ENCODE results near the gene MAGI3.

The MAGI3 gene

DNA sequence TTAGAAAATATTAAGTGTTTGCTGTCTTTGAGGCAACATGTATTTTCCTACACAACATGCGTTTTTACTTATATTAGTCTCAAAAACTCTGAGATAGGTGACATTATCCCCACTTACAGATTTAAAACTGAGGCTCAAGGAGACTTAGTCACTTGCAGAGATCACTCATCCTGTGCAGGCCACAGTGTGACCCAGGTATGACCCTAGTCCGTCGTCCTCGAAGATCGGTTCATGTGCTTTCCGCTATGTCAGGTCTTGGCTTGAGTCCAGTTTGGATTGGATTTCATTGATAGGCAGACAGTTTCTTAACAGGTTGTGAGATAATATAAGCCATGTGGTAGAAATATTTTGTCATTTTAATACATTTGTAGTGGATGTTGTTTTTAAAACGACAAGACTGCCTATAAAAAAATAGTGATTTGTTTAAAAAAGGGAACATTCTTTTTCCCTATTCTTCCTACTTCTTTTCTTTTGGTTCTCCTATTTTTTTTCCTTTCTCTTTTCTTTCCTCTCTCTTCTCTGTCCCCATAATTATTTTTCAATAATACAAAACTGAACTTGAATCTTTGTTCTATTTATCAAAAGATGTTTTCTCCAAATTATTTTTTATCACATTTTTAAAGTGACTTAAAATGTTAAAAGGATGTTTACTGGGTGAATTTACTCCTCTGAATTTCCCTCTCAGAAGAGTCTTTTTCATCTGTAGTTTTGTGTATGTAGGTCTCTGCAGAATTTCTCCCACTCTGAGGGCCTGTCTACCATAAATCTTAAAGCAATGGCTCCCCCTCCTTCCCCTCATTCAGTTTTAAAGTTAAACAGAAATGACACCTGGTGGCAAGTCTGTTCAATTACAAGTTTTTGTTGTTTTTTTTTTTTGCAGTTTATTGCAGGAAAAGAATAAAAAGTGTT is 287.2 kb downstream of the MAGI3 start:
- ChIA-PET CTCF (interaction anchor here (0.6 to 1.8 kb wide), 7 partner anchors 11 to 962 kb away, joined by 3 to 11 read pairs (median 3); partner anchors contain the start of gene PPM1J), POLR2A (interaction anchor here (1.1 kb wide), 1 partner anchor 286 kb away, joined by 3 read pairs; no protein-coding TSS in a partner anchor)
- TF ChIP-seq GLIS1 (tag by site-specific recombination; IDR thresholded peaks at IDR 0.05): no peak
- no peak for TF ChIP-seq ZNF664 (tag by site-specific recombination; IDR thresholded peaks at IDR 0.05)
- TF ChIP-seq ZNF660 (tag by site-specific recombination; IDR thresholded peaks at IDR 0.05): peak; percentile 32; the same call in 1 of the 2 replicates
- peak; percentile 42 for TF ChIP-seq SETDB1 (IDR thresholded peaks at IDR 0.05; ENCODE audit: insufficient read length, low read length)
- peak; percentile 58 for TF ChIP-seq PRDM1 (tag by site-specific recombination; IDR thresholded peaks at IDR 0.05)
- 0 out of 2 replicates have a peak, but pooled peaks have one; percentile 7 for TF ChIP-seq ZXDB (tag by site-specific recombination; IDR thresholded peaks at IDR 0.05)
- no peak for TF ChIP-seq ZNF843 (tag by site-specific recombination; IDR thresholded peaks at IDR 0.05)
- TF ChIP-seq ZNF366 (tag by site-specific recombination; conservative IDR thresholded peaks at IDR 0.05): 0 out of 2 replicates have a peak, but pooled peaks have one; percentile 52
- 0 out of 2 replicates have a peak, but pooled peaks have one; percentile 8 for TF ChIP-seq KLF8 (tag by site-specific recombination; IDR thresholded peaks at IDR 0.05)
- peak; percentile 84 for TF ChIP-seq ZNF654 (tag by site-specific recombination; IDR thresholded peaks at IDR 0.05; ENCODE audit: low read depth)
- no peak for TF ChIP-seq ZSCAN23 (tag by site-specific recombination; IDR thresholded peaks at IDR 0.05)
- TF ChIP-seq SCRT2 (tag by site-specific recombination; IDR thresholded peaks at IDR 0.05): no peak
- TF ChIP-seq, protein P1, sequence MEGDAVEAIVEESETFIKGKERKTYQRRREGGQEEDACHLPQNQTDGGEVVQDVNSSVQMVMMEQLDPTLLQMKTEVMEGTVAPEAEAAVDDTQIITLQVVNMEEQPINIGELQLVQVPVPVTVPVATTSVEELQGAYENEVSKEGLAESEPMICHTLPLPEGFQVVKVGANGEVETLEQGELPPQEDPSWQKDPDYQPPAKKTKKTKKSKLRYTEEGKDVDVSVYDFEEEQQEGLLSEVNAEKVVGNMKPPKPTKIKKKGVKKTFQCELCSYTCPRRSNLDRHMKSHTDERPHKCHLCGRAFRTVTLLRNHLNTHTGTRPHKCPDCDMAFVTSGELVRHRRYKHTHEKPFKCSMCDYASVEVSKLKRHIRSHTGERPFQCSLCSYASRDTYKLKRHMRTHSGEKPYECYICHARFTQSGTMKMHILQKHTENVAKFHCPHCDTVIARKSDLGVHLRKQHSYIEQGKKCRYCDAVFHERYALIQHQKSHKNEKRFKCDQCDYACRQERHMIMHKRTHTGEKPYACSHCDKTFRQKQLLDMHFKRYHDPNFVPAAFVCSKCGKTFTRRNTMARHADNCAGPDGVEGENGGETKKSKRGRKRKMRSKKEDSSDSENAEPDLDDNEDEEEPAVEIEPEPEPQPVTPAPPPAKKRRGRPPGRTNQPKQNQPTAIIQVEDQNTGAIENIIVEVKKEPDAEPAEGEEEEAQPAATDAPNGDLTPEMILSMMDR (tag by site-specific recombination; IDR thresholded peaks at IDR 0.05): peak; percentile 48; the same call in 1 of the 2 replicates
- TF ChIP-seq, protein P2, sequence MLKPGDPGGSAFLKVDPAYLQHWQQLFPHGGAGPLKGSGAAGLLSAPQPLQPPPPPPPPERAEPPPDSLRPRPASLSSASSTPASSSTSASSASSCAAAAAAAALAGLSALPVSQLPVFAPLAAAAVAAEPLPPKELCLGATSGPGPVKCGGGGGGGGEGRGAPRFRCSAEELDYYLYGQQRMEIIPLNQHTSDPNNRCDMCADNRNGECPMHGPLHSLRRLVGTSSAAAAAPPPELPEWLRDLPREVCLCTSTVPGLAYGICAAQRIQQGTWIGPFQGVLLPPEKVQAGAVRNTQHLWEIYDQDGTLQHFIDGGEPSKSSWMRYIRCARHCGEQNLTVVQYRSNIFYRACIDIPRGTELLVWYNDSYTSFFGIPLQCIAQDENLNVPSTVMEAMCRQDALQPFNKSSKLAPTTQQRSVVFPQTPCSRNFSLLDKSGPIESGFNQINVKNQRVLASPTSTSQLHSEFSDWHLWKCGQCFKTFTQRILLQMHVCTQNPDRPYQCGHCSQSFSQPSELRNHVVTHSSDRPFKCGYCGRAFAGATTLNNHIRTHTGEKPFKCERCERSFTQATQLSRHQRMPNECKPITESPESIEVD (tag by site-specific recombination; IDR thresholded peaks at IDR 0.05): peak; percentile 72
- Histone ChIP-seq H3K27ac (ENCODE audit: extremely low read depth, low read depth, low read length) (no peak overlapping the region), H3K9me3 (ENCODE audit: control insufficient read depth, insufficient read depth, low read depth, low read length) (no peaks in the 10 kb centered on the region), H3K4me3 (ENCODE audit: low read depth, low read length) (no peak overlapping the region), H3K4me1 (ENCODE audit: control insufficient read depth, insufficient read depth, low read length) (peaks cover 2% of the 10 kb centered on the region; the same call in 1 of the 2 replicates), H3K36me3 (ENCODE audit: control insufficient read depth in 2 of 2, insufficient read depth in 1 of 2, low read length in 2 of 2) (peaks cover 0 to 13% of the 10 kb centered on the region in 2 experiments; a peak in 2 of 3 replicates)

DNA sequence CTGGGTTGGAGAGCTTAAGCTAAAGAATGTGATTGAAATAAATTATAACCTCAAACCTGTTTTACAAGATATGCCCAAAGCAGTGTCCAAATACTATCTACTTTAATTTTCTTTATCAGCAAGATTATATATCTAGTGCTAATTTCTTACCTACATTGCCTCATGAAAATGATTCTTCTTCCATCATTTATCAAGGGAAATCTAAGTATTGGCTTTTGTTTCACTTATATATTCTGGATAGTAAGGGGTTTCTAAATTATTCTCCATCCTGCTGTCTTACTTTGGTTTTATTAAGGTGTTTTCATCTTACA is 287.8 kb downstream of the MAGI3 start:
- no peaks in the 10 kb centered on the region for H3K9me3 ChIP-seq (ENCODE audit: control insufficient read depth, insufficient read depth, low read depth, low read length)
- H3K27ac ChIP-seq (ENCODE audit: extremely low read depth, low read depth, low read length): no peak overlapping the region
- no peak overlapping the region for H3K4me3 ChIP-seq (ENCODE audit: low read depth, low read length)
- H3K36me3 ChIP-seq (ENCODE audit: control insufficient read depth in 2 of 2, insufficient read depth in 1 of 2, low read length in 2 of 2): peaks cover 0 to 11% of the 10 kb centered on the region in 2 experiments; a peak in 2 of 3 replicates
- ChIA-PET CTCF (interaction anchor here (0.7 to 1.8 kb wide), 5 partner anchors 444 to 962 kb away, joined by 3 to 11 read pairs (median 4); partner anchors contain the start of gene PPM1J), POLR2A (interaction anchor here (1.1 kb wide), 1 partner anchor 286 kb away, joined by 3 read pairs; no protein-coding TSS in a partner anchor)
- peaks cover 2% of the 10 kb centered on the region; the same call in 1 of the 2 replicates for H3K4me1 ChIP-seq (ENCODE audit: control insufficient read depth, insufficient read depth, low read length)
- TF ChIP-seq, protein P3, sequence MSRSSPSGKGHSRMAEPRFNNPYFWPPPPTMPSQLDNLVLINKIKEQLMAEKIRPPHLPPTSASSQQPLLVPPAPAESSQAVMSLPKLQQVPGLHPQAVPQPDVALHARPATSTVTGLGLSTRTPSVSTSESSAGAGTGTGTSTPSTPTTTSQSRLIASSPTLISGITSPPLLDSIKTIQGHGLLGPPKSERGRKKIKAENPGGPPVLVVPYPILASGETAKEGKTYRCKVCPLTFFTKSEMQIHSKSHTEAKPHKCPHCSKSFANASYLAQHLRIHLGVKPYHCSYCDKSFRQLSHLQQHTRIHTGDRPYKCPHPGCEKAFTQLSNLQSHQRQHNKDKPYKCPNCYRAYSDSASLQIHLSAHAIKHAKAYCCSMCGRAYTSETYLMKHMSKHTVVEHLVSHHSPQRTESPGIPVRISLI (tag by site-specific recombination; IDR thresholded peaks at IDR 0.05): peak; percentile 44; the same call in 1 of the 2 replicates
- no peak for TF ChIP-seq ZNF660 (tag by site-specific recombination; IDR thresholded peaks at IDR 0.05)
- TF ChIP-seq, protein P4, sequence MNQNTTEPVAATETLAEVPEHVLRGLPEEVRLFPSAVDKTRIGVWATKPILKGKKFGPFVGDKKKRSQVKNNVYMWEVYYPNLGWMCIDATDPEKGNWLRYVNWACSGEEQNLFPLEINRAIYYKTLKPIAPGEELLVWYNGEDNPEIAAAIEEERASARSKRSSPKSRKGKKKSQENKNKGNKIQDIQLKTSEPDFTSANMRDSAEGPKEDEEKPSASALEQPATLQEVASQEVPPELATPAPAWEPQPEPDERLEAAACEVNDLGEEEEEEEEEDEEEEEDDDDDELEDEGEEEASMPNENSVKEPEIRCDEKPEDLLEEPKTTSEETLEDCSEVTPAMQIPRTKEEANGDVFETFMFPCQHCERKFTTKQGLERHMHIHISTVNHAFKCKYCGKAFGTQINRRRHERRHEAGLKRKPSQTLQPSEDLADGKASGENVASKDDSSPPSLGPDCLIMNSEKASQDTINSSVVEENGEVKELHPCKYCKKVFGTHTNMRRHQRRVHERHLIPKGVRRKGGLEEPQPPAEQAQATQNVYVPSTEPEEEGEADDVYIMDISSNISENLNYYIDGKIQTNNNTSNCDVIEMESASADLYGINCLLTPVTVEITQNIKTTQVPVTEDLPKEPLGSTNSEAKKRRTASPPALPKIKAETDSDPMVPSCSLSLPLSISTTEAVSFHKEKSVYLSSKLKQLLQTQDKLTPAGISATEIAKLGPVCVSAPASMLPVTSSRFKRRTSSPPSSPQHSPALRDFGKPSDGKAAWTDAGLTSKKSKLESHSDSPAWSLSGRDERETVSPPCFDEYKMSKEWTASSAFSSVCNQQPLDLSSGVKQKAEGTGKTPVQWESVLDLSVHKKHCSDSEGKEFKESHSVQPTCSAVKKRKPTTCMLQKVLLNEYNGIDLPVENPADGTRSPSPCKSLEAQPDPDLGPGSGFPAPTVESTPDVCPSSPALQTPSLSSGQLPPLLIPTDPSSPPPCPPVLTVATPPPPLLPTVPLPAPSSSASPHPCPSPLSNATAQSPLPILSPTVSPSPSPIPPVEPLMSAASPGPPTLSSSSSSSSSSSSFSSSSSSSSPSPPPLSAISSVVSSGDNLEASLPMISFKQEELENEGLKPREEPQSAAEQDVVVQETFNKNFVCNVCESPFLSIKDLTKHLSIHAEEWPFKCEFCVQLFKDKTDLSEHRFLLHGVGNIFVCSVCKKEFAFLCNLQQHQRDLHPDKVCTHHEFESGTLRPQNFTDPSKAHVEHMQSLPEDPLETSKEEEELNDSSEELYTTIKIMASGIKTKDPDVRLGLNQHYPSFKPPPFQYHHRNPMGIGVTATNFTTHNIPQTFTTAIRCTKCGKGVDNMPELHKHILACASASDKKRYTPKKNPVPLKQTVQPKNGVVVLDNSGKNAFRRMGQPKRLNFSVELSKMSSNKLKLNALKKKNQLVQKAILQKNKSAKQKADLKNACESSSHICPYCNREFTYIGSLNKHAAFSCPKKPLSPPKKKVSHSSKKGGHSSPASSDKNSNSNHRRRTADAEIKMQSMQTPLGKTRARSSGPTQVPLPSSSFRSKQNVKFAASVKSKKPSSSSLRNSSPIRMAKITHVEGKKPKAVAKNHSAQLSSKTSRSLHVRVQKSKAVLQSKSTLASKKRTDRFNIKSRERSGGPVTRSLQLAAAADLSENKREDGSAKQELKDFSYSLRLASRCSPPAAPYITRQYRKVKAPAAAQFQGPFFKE (tag by site-specific recombination; IDR thresholded peaks at IDR 0.05; ENCODE audit: borderline replicate concordance): no peak
